NB4 (cell line): ENCODE data around the gene SH3GL1.

Source experiments
- CTCF ChIP-seq: IDR thresholded peaks from one replicate; pipeline ENCODE4 v1.5.1; 2012; ENCODE audit warnings: low read depth, low read length
- POLR2A ChIP-seq: IDR thresholded peaks from 2 replicates; pipeline ENCODE4 v1.6.1; 2011; ENCODE audit warnings: mild to moderate bottlenecking; ENCODE audit not compliant: insufficient read length; ENCODE audit errors: extremely low read depth

- TF ChIP-seq CTCF (no peak), POLR2A (no peak)
Observed at GRCh38 chr19:4401769-4402170, 1.4 kb upstream of the SH3GL1 start.
